ENCODE data around the gene MOSPD3.
A peak's percentile ranks its signal among the peaks of the same experiment; 100 is the strongest.

DNA sequence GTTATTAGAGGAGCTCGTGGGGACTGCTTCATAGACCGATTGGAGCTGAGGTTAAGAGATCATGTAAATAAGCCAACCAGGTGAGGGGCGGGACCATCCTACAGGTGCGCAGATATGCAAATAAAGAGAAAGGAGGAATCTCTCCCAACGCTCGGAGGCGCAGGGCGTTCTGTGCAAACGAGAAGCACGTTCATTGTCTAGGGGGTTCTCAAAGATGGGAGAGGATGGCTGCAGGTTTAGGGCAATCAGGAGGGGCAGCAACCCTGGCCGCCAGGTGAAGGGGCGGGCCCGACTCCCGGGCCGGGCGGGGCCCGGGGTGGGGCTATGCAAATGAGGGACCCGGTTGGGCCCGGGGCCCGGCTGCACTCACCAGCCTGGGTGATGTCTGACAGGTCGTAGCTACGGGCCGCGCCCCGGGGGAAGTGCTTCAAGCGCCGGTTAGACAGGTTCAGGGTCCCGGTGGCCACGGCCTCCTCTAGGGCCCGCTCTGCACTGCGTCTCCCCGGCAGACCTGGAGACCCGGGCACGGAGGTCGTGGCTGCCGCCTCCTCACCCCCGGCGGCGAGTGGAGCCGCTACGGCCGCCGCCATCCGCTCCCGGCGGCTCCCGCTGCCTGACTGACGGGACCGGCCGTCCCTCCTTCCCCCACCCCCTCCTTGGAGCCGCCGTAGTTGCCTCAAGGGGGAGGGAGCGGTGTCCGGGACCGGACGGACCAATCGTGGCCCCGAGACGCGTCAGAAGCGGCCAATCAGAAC, 26.7 kb upstream of the MOSPD3 start, which contains the start of gene LRCH4:
- TF ChIP-seq, protein P1, sequence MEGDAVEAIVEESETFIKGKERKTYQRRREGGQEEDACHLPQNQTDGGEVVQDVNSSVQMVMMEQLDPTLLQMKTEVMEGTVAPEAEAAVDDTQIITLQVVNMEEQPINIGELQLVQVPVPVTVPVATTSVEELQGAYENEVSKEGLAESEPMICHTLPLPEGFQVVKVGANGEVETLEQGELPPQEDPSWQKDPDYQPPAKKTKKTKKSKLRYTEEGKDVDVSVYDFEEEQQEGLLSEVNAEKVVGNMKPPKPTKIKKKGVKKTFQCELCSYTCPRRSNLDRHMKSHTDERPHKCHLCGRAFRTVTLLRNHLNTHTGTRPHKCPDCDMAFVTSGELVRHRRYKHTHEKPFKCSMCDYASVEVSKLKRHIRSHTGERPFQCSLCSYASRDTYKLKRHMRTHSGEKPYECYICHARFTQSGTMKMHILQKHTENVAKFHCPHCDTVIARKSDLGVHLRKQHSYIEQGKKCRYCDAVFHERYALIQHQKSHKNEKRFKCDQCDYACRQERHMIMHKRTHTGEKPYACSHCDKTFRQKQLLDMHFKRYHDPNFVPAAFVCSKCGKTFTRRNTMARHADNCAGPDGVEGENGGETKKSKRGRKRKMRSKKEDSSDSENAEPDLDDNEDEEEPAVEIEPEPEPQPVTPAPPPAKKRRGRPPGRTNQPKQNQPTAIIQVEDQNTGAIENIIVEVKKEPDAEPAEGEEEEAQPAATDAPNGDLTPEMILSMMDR (IDR thresholded peaks at IDR 0.05; ENCODE audit: extremely low read depth in 1 of 2, insufficient read depth in 1 of 2, low read depth in 1 of 2, low read length in 2 of 2), result no peak
- TF ChIP-seq, protein P2, sequence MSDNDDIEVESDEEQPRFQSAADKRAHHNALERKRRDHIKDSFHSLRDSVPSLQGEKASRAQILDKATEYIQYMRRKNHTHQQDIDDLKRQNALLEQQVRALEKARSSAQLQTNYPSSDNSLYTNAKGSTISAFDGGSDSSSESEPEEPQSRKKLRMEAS (IDR thresholded peaks at IDR 0.05; ENCODE audit: insufficient read depth, insufficient read length), result no peak
- TF ChIP-seq EZH2 (IDR thresholded peaks at IDR 0.05; ENCODE audit: borderline replicate concordance, low read depth, low read length, severe bottlenecking) (no peak), POLR2A (IDR thresholded peaks at IDR 0.05; ENCODE audit: low read depth, low read length) (peak; percentile 94), FOS (IDR thresholded peaks at IDR 0.05; ENCODE audit: borderline replicate concordance, insufficient read depth, low read length) (no peak), JUN (IDR thresholded peaks at IDR 0.05; ENCODE audit: borderline replicate concordance, insufficient read depth, insufficient read length, low read depth) (no peak), POLR2AphosphoS5 (IDR thresholded peaks at IDR 0.05; ENCODE audit: insufficient read depth, low read depth, low read length) (peak; percentile 92), MYC (IDR thresholded peaks at IDR 0.05; ENCODE audit: low read depth, low read length) (no peak)

Measured in endothelial cell of umbilical vein (primary cell).